HG02678 (cell line): ENCODE measurements around the gene MYL7.

Experiments used
- ATAC-seq: cut with Tn5 transposase; IDR thresholded peaks from one replicate; pipeline ENCODE4 v1.9.1; 2021; ENCODE audit warnings: mild to moderate bottlenecking, moderate library complexity; ENCODE audit not compliant: unreplicated experiment

The MYL7 gene

GRCh38 chr7:44101966-44102845 lies 38.9 kb downstream of the MYL7 start:
- ATAC-seq: no peak

GRCh38 chr7:44101303-44101965 lies 39.7 kb downstream of the MYL7 start:
- ATAC-seq: no peak

DNA sequence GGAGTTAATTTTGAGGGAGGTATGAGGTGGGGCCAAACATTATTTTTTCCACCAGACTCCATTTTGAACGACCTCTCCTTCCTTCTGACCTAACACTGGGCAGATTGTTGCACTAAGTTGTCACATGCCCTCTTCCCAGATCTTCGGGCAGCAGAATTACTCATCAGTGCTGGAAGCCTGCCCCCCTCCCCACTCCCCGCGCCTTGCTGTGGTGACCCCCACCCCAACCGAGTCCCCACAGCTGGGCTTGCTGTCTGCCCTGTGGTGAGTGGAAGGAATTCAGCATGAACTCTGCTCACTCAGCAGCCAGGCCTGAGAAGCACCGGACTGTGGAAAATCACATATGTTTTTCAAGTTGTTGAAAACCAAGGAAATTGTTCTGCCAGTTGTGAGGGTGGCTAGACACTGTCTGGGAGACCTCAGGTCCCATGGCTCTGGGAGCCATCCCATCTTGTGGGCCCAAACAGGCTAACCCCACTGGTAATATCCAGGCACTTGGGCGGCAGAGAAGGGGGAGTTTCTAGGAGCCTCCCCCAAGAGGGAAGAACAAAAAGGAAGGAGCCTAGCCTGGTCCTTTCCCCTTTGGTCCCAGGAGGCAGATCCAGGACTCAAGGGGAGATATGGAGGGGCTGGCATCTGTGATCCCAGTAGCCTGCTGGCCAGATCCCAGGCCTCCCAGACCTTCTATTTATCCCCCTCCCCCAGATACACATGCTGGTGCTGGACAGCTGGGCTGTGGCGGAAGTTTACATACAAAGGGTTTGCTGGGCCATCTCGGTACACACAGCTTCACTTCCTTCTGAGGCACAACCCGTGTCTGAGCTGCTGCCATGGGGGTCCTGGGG lies 40.5 kb downstream of the MYL7 start:
- ATAC-seq: no peak

DNA sequence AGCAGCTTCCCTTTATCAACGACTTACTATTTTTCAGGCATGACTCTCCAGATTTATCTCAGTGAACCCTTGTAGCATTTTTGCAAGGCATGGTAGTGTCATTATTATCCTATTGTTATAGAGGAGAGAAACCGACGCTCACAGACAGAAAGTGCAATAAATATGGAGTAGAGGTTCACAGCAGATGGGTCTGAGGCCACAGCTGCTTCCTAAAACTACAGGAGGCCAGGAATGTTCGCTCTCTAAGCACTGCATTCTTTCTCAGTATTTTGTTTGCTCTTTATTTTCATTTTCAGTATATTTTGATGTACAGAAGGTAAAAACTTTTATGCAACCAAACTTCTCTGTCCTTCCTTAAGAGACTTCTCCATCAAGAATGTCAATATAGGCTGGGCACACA lies 41.5 kb downstream of the MYL7 start:
- ATAC-seq: no peak

DNA sequence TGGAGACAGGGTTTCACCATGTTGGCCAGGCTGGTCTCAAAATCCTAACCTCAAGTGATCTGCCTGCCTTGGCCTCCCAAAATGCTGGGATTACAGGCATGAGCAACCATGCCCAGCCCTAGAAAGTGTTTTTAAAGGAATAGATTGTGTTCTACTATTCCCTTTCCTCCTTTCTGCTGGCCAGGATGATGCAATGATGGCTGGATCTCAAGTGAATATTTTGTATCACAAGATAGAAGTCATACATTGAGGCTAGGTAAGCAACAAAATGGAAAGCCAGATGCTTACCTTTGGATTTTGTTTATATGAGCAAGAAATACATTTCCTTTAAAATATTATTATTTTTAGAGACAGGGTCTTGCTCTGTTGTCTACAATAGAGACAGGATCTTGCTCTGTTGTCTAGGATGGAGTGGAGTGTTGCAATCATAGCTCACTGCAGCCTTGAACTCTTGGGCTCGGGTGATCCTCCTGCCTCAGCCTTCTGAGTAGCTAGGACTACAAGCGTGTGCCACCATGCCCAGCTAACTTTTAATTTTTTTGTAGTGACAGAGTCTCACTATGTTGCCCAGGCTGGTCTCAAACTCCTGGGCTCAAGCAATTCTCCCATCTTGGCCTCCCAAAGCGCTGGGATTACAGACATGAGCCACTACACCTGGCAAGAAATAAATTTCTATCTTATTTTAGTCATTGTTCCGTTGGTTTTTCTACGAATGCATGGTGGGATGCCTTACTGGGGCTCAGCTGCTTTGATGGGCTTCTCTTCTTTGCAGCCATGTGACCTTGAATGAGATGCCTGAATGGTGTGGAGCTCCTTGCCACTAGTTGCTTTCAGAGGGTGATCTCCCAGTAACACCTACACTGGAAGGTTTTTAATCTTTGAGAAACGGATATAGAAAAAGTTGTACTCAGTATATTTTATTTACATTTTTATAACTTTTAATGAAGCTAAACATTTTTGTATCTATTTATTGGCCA lies 42.8 kb downstream of the MYL7 start:
- no peak for ATAC-seq

- ATAC-seq: peak; percentile 74
Observed at GRCh38 chr7:44097064-44097932, 43.8 kb downstream of the MYL7 start.

DNA sequence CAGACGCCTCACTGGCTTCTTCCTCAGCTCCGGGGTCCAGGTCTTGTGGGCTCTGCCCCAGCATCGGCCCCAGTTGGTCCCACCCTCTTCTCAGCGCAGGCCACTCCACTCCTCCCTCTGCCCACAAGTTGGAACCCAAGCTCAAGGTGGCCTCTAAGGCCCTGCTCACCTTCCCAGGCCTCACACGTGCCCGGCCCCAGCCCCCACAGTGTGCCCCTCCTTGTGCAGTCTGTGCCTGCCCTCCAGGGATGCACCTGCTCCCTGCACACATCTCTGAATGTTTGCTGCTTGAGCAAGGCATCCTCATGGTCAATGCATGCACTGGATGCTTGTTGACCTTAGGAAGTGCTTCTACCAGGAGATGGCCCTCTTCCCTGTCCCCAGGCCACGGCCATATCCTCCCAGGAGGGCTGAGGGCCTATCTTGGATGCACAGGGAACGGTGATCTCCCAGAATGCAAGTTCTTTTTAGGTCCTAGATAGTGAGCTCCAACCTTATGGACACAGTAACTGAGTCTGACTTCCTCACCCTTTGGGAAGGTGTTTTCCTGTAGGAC lies 44.7 kb downstream of the MYL7 start:
- no peak for ATAC-seq

DNA sequence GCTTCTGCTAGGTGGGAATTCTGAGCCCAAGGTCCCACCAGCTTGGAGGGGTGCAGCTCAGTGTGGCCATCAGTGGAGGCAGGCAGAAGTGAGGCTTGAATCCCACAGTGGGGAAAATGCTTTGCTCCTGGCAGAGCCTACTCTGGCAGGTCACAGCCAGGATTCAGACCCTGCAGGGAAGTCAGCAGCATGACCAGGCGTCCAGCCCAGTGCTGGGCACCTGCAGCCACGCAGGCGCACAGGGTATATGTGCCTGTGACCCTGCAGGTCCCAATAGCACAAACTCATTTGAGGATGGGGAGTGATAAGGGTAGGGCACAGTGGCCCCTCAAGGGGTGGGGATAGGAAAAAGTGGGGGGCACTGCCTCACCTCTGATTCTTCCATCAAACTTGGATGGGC lies 45.4 kb downstream of the MYL7 start:
- ATAC-seq: no peak

DNA sequence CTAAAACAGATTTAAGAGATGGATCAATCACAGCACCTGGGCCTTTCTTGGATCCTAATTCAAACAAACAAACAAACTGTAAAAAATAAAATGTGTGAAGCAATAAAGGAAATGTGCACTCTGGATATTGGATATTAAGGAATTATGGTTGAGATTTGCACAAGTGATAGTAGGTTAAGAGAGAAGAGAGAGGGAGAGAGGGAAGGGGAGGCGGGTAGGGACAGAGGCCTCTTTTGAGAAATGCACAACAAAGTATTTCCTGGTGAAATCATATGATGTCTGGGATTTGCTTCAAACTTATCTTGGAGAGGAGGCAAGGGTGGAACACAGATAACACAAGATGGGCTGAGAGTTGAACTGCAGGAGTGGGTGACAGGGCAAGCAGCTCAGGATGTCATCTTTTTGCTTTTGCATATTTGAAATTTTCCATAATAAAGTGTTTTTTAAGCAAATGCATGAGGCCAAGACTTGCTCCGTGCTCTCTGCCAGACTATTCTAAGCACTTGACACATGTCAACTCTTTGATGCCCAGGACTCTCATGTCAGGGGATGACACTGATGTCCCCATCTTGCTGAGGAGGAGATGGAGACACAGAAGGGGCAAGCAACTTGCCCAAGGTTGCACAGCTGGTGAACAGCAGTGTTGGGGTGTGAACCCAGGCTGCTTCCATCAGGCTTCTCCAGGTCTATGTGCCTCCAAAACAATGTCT lies 46.1 kb downstream of the MYL7 start:
- ATAC-seq: no peak

DNA sequence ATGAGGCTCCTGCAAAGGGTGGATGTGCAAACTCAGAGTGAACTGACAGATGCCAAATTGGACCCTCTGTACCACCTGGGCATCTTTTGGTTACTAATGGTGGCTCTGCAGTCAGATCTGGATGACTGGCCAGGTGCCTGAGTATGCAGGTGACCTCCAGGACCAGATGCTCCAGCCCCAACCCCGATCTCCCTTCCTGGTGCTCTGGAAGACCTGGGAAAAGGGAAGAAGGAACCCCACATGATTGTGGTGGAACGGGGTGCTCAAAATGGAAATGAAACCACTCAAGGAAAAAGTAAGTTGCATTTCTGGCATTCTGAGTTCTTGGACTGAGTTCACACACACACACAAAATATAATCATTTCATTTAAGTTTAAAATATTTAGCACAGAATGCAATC lies 46.8 kb downstream of the MYL7 start:
- ATAC-seq: no peak

DNA sequence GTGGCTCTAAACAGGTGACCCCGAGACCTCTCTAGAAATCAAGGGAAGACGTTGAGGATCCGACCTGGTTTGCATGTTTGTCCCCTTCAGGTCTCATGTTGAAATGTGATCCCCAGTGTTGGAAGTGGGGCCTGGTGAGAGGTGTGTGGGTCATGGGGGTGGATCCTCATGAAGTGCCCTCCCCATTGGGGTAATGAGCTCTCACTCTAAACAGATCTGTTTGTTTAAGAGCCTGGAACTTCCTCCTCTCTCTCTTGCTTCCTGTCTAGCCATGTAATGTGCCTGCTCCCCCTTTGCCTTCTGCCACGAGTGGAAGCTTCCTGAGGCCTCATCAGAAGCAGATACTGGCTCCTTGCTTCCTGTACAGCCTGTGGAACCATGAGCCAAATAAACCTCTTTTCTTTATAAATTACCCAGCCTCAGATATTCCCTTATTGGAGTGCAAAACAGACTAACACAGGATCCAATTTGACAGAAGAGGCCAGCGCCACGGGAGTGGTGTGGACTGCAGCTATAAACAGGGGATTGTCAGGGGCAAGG lies 48.0 kb downstream of the MYL7 start:
- no peak for ATAC-seq
